ENCODE measurements around the gene NOD2. TPM values are rescaled to one million over a fixed set of nuclear protein-coding genes. Genes with fewer than 3 reads are reported as not detected.

Gene NOD2
- total and polyA plus RNA-seq, 2 of the 13 experiments (the other 11 are each of a cell fraction or from before 2014, with no cell fraction given): 0.27 to 0.81 TPM

DNA sequence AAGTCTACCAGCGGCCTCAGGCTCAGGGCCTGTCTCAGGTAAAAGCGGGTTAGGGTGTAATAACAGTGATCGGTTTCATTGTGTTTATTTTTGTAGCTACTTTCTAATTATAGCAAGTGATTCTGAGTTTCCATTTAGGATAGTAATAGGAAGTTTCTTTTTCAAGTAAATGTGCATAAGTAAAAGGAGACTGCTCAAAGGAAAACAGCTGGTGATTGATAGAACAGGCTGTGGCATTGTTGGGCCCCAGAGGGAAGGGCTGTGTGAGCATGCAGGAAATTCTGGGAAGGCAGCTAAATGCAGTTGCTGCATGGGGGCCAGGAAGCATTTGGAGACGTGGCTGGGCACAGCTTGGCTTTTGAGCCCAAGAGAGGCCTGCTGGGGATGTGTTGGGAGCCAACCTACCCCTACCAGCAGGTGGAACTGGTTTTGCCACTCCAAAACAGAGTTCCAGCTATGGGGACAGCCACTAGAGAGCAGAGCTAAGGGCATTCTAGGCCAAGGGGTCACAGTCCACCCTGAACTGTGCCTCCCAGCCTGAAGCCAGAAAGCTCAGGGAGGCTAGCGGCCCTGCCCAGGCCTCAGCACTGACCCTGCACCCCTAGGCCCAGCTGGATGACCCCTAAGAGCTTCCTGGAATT, 24.9 kb upstream of the NOD2 start (continued):
- TF ChIP-seq, protein P1, sequence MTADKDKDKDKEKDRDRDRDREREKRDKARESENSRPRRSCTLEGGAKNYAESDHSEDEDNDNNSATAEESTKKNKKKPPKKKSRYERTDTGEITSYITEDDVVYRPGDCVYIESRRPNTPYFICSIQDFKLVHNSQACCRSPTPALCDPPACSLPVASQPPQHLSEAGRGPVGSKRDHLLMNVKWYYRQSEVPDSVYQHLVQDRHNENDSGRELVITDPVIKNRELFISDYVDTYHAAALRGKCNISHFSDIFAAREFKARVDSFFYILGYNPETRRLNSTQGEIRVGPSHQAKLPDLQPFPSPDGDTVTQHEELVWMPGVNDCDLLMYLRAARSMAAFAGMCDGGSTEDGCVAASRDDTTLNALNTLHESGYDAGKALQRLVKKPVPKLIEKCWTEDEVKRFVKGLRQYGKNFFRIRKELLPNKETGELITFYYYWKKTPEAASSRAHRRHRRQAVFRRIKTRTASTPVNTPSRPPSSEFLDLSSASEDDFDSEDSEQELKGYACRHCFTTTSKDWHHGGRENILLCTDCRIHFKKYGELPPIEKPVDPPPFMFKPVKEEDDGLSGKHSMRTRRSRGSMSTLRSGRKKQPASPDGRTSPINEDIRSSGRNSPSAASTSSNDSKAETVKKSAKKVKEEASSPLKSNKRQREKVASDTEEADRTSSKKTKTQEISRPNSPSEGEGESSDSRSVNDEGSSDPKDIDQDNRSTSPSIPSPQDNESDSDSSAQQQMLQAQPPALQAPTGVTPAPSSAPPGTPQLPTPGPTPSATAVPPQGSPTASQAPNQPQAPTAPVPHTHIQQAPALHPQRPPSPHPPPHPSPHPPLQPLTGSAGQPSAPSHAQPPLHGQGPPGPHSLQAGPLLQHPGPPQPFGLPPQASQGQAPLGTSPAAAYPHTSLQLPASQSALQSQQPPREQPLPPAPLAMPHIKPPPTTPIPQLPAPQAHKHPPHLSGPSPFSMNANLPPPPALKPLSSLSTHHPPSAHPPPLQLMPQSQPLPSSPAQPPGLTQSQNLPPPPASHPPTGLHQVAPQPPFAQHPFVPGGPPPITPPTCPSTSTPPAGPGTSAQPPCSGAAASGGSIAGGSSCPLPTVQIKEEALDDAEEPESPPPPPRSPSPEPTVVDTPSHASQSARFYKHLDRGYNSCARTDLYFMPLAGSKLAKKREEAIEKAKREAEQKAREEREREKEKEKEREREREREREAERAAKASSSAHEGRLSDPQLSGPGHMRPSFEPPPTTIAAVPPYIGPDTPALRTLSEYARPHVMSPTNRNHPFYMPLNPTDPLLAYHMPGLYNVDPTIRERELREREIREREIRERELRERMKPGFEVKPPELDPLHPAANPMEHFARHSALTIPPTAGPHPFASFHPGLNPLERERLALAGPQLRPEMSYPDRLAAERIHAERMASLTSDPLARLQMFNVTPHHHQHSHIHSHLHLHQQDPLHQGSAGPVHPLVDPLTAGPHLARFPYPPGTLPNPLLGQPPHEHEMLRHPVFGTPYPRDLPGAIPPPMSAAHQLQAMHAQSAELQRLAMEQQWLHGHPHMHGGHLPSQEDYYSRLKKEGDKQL (CRISPR knock-in tag; IDR thresholded peaks at IDR 0.05; ENCODE audit: low read depth): no peak
- TF ChIP-seq, protein P2, sequence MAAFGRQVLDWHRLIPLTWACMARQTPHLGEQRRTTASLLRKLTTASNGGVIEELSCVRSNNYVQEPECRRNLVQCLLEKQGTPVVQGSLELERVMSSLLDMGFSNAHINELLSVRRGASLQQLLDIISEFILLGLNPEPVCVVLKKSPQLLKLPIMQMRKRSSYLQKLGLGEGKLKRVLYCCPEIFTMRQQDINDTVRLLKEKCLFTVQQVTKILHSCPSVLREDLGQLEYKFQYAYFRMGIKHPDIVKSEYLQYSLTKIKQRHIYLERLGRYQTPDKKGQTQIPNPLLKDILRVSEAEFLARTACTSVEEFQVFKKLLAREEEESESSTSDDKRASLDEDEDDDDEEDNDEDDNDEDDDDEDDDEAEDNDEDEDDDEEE (CRISPR knock-in tag; IDR thresholded peaks at IDR 0.05): no peak
- TF ChIP-seq ZNF34 (CRISPR knock-in tag; IDR thresholded peaks at IDR 0.05; ENCODE audit: borderline replicate concordance): no peak
- no peak for TF ChIP-seq ZFP82 (CRISPR knock-in tag; IDR thresholded peaks at IDR 0.05; ENCODE audit: borderline replicate concordance)
- TF ChIP-seq, protein P3, sequence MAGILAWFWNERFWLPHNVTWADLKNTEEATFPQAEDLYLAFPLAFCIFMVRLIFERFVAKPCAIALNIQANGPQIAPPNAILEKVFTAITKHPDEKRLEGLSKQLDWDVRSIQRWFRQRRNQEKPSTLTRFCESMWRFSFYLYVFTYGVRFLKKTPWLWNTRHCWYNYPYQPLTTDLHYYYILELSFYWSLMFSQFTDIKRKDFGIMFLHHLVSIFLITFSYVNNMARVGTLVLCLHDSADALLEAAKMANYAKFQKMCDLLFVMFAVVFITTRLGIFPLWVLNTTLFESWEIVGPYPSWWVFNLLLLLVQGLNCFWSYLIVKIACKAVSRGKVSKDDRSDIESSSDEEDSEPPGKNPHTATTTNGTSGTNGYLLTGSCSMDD (CRISPR knock-in tag; IDR thresholded peaks at IDR 0.05): no peak
- TF ChIP-seq NFE2 (CRISPR knock-in tag; IDR thresholded peaks at IDR 0.05): no peak
- TF ChIP-seq ZNF766 (CRISPR knock-in tag; IDR thresholded peaks at IDR 0.05; ENCODE audit: borderline replicate concordance): no peak
- TF ChIP-seq, protein P4, sequence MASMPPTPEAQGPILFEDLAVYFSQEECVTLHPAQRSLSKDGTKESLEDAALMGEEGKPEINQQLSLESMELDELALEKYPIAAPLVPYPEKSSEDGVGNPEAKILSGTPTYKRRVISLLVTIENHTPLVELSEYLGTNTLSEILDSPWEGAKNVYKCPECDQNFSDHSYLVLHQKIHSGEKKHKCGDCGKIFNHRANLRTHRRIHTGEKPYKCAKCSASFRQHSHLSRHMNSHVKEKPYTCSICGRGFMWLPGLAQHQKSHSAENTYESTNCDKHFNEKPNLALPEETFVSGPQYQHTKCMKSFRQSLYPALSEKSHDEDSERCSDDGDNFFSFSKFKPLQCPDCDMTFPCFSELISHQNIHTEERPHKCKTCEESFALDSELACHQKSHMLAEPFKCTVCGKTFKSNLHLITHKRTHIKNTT (CRISPR knock-in tag; IDR thresholded peaks at IDR 0.05): no peak
- TF ChIP-seq NFRKB (IDR thresholded peaks at IDR 0.05): no peak
- no peak for TF ChIP-seq ZNF83 (CRISPR knock-in tag; IDR thresholded peaks at IDR 0.05; ENCODE audit: borderline replicate concordance)
- TF ChIP-seq, protein P5, sequence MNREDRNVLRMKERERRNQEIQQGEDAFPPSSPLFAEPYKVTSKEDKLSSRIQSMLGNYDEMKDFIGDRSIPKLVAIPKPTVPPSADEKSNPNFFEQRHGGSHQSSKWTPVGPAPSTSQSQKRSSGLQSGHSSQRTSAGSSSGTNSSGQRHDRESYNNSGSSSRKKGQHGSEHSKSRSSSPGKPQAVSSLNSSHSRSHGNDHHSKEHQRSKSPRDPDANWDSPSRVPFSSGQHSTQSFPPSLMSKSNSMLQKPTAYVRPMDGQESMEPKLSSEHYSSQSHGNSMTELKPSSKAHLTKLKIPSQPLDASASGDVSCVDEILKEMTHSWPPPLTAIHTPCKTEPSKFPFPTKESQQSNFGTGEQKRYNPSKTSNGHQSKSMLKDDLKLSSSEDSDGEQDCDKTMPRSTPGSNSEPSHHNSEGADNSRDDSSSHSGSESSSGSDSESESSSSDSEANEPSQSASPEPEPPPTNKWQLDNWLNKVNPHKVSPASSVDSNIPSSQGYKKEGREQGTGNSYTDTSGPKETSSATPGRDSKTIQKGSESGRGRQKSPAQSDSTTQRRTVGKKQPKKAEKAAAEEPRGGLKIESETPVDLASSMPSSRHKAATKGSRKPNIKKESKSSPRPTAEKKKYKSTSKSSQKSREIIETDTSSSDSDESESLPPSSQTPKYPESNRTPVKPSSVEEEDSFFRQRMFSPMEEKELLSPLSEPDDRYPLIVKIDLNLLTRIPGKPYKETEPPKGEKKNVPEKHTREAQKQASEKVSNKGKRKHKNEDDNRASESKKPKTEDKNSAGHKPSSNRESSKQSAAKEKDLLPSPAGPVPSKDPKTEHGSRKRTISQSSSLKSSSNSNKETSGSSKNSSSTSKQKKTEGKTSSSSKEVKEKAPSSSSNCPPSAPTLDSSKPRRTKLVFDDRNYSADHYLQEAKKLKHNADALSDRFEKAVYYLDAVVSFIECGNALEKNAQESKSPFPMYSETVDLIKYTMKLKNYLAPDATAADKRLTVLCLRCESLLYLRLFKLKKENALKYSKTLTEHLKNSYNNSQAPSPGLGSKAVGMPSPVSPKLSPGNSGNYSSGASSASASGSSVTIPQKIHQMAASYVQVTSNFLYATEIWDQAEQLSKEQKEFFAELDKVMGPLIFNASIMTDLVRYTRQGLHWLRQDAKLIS (CRISPR knock-in tag; IDR thresholded peaks at IDR 0.05): no peak
- TF ChIP-seq SRY (CRISPR knock-in tag; IDR thresholded peaks at IDR 0.05): 0 out of 2 replicates have a peak, but pooled peaks have one; percentile 48
- TF ChIP-seq, protein P6, sequence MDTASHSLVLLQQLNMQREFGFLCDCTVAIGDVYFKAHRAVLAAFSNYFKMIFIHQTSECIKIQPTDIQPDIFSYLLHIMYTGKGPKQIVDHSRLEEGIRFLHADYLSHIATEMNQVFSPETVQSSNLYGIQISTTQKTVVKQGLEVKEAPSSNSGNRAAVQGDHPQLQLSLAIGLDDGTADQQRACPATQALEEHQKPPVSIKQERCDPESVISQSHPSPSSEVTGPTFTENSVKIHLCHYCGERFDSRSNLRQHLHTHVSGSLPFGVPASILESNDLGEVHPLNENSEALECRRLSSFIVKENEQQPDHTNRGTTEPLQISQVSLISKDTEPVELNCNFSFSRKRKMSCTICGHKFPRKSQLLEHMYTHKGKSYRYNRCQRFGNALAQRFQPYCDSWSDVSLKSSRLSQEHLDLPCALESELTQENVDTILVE (CRISPR knock-in tag; IDR thresholded peaks at IDR 0.05): no peak
- no peak for TF ChIP-seq SMARCC2 (IDR thresholded peaks at IDR 0.05)
- TF ChIP-seq DNMT1 (CRISPR knock-in tag; IDR thresholded peaks at IDR 0.05): no peak
- 0 out of 2 replicates have a peak, but pooled peaks have one; percentile 31 for TF ChIP-seq NRL (CRISPR knock-in tag; IDR thresholded peaks at IDR 0.05; ENCODE audit: borderline replicate concordance)

All from HepG2 (cell line).